ENCODE data around the gene HDHD2. TPM values are rescaled to one million over a fixed set of nuclear protein-coding genes. Genes with fewer than 3 reads are reported as not detected.
A peak's percentile ranks its signal among the peaks of the same experiment; 100 is the strongest.
"Not testable (repeated sequence)": the region's sequence is repeated elsewhere in the genome, so short reads cannot be mapped to it uniquely, and the experiment has no call there.

Gene HDHD2
- 10 to 100 TPM; 27.7 to 28.9 TPM for total RNA-seq

DNA sequence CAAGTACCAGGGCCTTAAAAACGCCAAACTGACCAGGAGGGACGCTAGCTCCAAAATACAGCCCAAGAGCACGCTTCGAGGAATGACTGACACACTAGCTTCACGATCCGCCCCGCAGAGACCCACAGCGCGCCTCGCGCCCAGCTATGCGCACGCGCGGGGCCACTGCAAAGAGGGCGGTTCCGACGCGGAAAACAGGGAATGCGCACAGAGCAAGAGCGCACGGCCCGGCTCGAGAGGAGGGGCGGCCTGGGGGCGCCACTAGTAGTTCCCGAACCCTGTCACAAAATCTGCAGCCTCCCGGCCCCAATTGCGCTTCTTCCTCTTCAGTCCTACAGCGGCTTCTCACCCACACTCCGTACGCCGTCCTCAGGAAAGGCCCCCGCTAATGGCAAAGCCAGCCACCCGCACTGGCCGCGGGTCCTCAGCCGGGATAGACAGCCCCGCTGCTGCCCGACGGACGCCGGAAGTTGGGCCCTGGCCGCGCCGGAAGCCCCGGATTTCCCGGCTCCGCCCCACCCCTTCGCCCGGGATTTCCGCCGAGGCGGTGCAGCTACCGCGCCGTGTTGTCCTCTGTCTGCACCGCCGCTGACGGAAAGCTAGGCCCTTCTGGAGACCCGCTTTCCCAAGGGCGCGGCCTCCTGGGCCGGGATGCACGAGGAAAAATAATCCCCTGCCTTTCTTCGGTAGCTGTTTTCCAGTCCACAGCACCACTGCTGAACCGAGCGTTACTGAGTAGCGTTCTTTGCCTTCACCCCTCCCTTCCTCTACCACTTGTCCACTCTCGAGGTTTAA, at the start of gene HDHD2:
TSS of gene HDHD2 (minus strand) at position 472 of the 795 bp plus-strand sequence. CDS start 14,061 bp downstream, outside the sequence.
- DNase-seq = peak; percentile 88
- POLR2A ChIA-PET = interaction anchor here (0.6 to 1.1 kb wide), 3 partner anchors 30 to 232 kb away, joined by 3 to 4 read pairs (median 3); partner anchors contain the start of genes KATNAL2 and PIAS2
- CTCF ChIA-PET = interaction anchor here (0.6 to 1.8 kb wide), 6 partner anchors 13 to 1002 kb away, joined by 3 to 6 read pairs (median 3); no protein-coding TSS in a partner anchor
- peak within 1 kb of the TSS; percentile 98 for H3K27ac Mint-ChIP-seq
- no peaks in the 10 kb centered on the region for H3K9me3 Mint-ChIP-seq (ENCODE audit: low read depth)
- intact Hi-C loops (cut with DNase I, micrococcal nuclease) = loop anchor here (1.0 to 10.0 kb wide), 7 partner anchors 25 to 978 kb away; partner anchors contain the start of genes IER3IP1 (in 1 of the 2), KATNAL2 (in 1 of the 2), PIAS2 (in 1 of the 2) and SMAD2 (in 1 of the 2)
- peak; percentile 89 for ATAC-seq
- peak within 1 kb of the TSS; percentile 98 for H3K4me3 Mint-ChIP-seq
- no peaks in the 10 kb centered on the region for H3K27me3 Mint-ChIP-seq
- peaks cover 41% of the 10 kb centered on the region for H3K4me1 Mint-ChIP-seq
- H3K36me3 Mint-ChIP-seq (ENCODE audit: low read depth) = peaks cover 17% of the 10 kb centered on the region

DNA sequence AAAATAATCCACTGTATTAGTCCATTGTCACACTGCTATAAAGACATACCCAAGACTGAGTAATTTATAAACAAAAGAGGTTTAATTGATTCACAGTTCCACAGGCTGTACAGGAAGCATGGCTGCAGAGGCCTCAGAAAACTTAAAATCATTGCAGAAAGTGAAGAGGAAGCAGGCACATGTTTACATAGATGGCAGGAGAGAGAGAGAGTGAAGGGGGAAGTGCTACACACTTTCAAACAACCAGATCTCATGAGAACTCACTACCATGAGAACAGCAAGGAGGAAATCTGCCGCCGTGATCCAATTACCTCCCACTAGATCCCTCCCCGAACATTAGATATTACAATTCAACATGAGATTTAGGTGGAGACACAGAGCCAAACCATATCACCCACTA, 45.7 kb upstream of the HDHD2 start:
- intact Hi-C loops (cut with DNase I, micrococcal nuclease); H3K4me1 Mint-ChIP-seq; ATAC-seq; DNase-seq; POLR2A ChIA-PET; H3K4me3 Mint-ChIP-seq; H3K27ac Mint-ChIP-seq; H3K36me3 Mint-ChIP-seq (ENCODE audit: low read depth); H3K9me3 Mint-ChIP-seq (ENCODE audit: low read depth): not testable (repeated sequence)
- H3K27me3 Mint-ChIP-seq = peaks cover 30% of the 10 kb centered on the region
- CTCF ChIA-PET = interaction anchor here (1.5 kb wide), 1 partner anchor 9 kb away, joined by 8 read pairs; no protein-coding TSS in a partner anchor

GRCh38 chr18:47191961-47192360, 41.7 kb upstream of the HDHD2 start:
- Mint-ChIP-seq H3K36me3 (ENCODE audit: low read depth) (no peaks in the 10 kb centered on the region), H3K27ac (no peak overlapping the region), H3K9me3 (ENCODE audit: low read depth) (no peaks in the 10 kb centered on the region), H3K27me3 (peaks cover 27% of the 10 kb centered on the region), H3K4me3 (no peak overlapping the region), H3K4me1 (no peaks in the 10 kb centered on the region)
- peak; percentile 69 for ATAC-seq
- intact Hi-C loops (cut with DNase I, micrococcal nuclease) = no loop called here
- peak; percentile 12 for DNase-seq
- CTCF ChIA-PET = interaction anchor here (1.0 to 3.0 kb wide), 2 partner anchors 12 to 90 kb away, joined by 3 to 12 read pairs; no protein-coding TSS in a partner anchor
- POLR2A ChIA-PET = interaction anchor here (0.6 kb wide), 1 partner anchor 230 kb away, joined by 3 read pairs; no protein-coding TSS in a partner anchor

DNA sequence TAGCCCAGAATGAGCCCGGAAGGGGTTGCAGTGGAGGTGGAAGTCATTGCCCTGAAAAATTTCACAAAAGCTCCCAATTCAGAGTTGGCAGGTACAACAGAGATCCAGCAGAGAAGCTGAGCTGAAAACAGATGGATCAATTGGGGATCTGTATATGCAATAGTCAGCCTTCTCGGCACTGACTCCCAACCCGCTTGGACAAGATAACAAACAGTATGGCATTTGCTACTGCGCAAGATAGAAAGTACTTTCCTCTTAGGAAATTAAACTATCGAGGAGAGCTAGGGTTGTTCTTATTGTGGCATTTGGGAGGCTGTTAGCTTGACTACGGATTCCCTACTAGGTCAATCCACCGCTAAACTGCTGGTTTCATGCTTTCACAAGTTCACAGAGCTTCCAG, 37.4 kb upstream of the HDHD2 start:
- Mint-ChIP-seq H3K9me3 (ENCODE audit: low read depth) (peaks cover 11% of the 10 kb centered on the region), H3K4me3 (no peak overlapping the region), H3K4me1 (no peaks in the 10 kb centered on the region), H3K27ac (no peak overlapping the region), H3K36me3 (ENCODE audit: low read depth) (peaks cover 2% of the 10 kb centered on the region), H3K27me3 (peaks cover 21% of the 10 kb centered on the region)
- DNase-seq (no peak), ATAC-seq (no peak)
- intact Hi-C loops (cut with DNase I, micrococcal nuclease) = no loop called here
- ChIA-PET CTCF (interaction anchor here (0.7 to 1.5 kb wide), 3 partner anchors 14 to 1020 kb away, joined by 3 to 4 read pairs (median 3); no protein-coding TSS in a partner anchor), POLR2A (no interaction called here)

DNA sequence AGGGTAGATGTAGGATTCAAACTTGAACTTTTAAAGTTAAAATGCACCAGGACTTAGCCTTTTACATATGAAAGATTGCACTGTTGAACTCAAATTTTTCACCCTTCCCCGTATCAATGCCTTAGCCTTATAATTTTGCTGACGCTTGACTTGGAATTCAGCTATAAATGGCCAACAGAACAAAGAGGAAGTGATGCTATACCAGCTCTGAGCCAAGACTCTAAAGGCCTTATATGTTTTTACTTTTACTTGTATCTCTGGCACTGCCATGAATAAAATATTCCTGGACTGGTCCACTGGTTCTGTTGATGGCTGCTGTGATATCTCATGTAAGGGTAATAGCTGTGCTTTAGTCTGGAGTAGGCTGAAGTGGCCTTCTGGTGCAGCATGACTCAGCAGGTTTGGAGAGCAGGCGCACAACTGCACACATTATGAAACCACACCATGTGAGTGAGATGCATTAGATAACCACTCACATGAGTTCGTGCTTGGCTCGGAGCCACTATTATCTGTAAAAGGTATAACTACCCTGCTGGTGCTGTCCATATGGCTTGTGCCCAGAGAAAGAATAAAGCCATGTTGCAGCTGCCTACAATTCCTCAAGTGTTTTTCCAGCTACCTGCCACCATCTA, 34.2 kb upstream of the HDHD2 start:
- ATAC-seq = no peak
- Mint-ChIP-seq H3K4me3 (no peak overlapping the region), H3K9me3 (ENCODE audit: low read depth) (peaks cover 11% of the 10 kb centered on the region), H3K36me3 (ENCODE audit: low read depth) (peaks cover 2% of the 10 kb centered on the region), H3K4me1 (no peaks in the 10 kb centered on the region), H3K27ac (no peak overlapping the region), H3K27me3 (peaks cover 12% of the 10 kb centered on the region)
- ChIA-PET POLR2A (no interaction called here), CTCF (interaction anchor here (1.9 kb wide), 1 partner anchor 20 kb away, joined by 5 read pairs; no protein-coding TSS in a partner anchor)
- DNase-seq = peak; percentile 33
- intact Hi-C loops (cut with DNase I, micrococcal nuclease) = no loop called here

GRCh38 chr18:47182156-47182555, 31.9 kb upstream of the HDHD2 start:
- H3K36me3 Mint-ChIP-seq (ENCODE audit: low read depth); DNase-seq; intact Hi-C loops (cut with DNase I, micrococcal nuclease); POLR2A ChIA-PET; H3K4me1 Mint-ChIP-seq; ATAC-seq; CTCF ChIA-PET; H3K4me3 Mint-ChIP-seq; H3K27ac Mint-ChIP-seq: not testable (repeated sequence)
- Mint-ChIP-seq H3K27me3 (peaks cover 10% of the 10 kb centered on the region), H3K9me3 (ENCODE audit: low read depth) (peaks cover 11% of the 10 kb centered on the region)

GRCh38 chr18:47180765-47181164, 30.5 kb upstream of the HDHD2 start:
- peaks cover 5% of the 10 kb centered on the region for H3K27me3 Mint-ChIP-seq
- ChIA-PET POLR2A (no interaction called here), CTCF (no interaction called here)
- intact Hi-C loops (cut with DNase I, micrococcal nuclease) = no loop called here
- no peak overlapping the region for H3K27ac Mint-ChIP-seq
- ATAC-seq = no peak
- DNase-seq = no peak
- no peak overlapping the region for H3K4me3 Mint-ChIP-seq
- peaks cover 8% of the 10 kb centered on the region for H3K9me3 Mint-ChIP-seq (ENCODE audit: low read depth)
- peaks cover 2% of the 10 kb centered on the region for H3K4me1 Mint-ChIP-seq
- H3K36me3 Mint-ChIP-seq (ENCODE audit: low read depth) = peaks cover 2% of the 10 kb centered on the region

DNA sequence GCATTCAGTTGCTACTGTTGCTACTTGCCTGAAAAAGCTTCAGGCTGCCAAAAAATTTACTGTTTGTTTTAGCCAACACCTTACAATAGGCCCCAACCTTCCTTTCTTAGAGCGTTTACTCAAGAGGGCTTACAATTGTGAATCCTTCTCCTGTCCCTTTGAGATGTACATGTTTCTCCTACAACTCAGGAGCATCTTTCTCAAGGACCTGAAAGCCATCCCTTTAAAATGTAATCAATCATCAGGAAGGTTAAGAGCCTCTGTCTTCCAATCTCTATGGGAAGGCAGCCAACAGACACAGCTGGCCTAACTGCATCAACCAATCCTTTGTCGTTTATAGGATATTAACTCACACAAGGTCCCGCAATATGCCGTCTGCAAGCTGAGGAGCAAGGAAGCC, 29.2 kb upstream of the HDHD2 start:
- Mint-ChIP-seq H3K36me3 (ENCODE audit: low read depth) (no peaks in the 10 kb centered on the region), H3K27me3 (peaks cover 4% of the 10 kb centered on the region), H3K27ac (no peak overlapping the region), H3K9me3 (ENCODE audit: low read depth) (peaks cover under 1% of the 10 kb centered on the region), H3K4me1 (peaks cover 2% of the 10 kb centered on the region), H3K4me3 (no peak overlapping the region)
- ChIA-PET POLR2A (no interaction called here), CTCF (no interaction called here)
- ATAC-seq (no peak), DNase-seq (no peak)
- intact Hi-C loops (cut with DNase I, micrococcal nuclease) = no loop called here

- H3K27ac Mint-ChIP-seq = peak within 1 kb of the TSS; percentile 40
- intact Hi-C loops (cut with DNase I, micrococcal nuclease) = loop anchor here (1.0 to 2.0 kb wide), 6 partner anchors 25 to 755 kb away; partner anchors contain the start of genes HDHD2 (in 2 of the 2), KATNAL2 (in 1 of the 2), PIAS2 (in 1 of the 2) and SMAD2 (in 1 of the 2)
- DNase-seq = peak; percentile 93
- H3K9me3 Mint-ChIP-seq (ENCODE audit: low read depth) = no peaks in the 10 kb centered on the region
- ChIA-PET POLR2A (no interaction called here), CTCF (no interaction called here)
- H3K4me1 Mint-ChIP-seq = peaks cover 2% of the 10 kb centered on the region
- H3K36me3 Mint-ChIP-seq (ENCODE audit: low read depth) = peaks cover 5% of the 10 kb centered on the region
- H3K4me3 Mint-ChIP-seq = no peak within 1 kb of the TSS
- ATAC-seq = peak; percentile 92
- no peaks in the 10 kb centered on the region for H3K27me3 Mint-ChIP-seq
These were observed 25.7 kb upstream of the HDHD2 start, which contains the start of gene IER3IP1 for GRCh38 chr18:47175898-47176575. IER3IP1 (minus strand) TSS chr18:47176364; CDS start chr18:47176277, 87 bp downstream.

GRCh38 chr18:47175283-47175897, 25.1 kb upstream of the HDHD2 start:
- Mint-ChIP-seq H3K4me3 (no peak overlapping the region), H3K27ac (no peak overlapping the region), H3K4me1 (peaks cover 2% of the 10 kb centered on the region), H3K36me3 (ENCODE audit: low read depth) (peaks cover 5% of the 10 kb centered on the region), H3K27me3 (no peaks in the 10 kb centered on the region), H3K9me3 (ENCODE audit: low read depth) (no peaks in the 10 kb centered on the region)
- ATAC-seq = peak; percentile 2
- intact Hi-C loops (cut with DNase I, micrococcal nuclease) = loop anchor here (1.0 to 2.0 kb wide), 3 partner anchors 25 to 59 kb away; partner anchors contain the start of gene HDHD2 (in 1 of the 2)
- DNase-seq = no peak
- POLR2A ChIA-PET = no interaction called here
- CTCF ChIA-PET = interaction anchor here (1.5 kb wide), 1 partner anchor 13 kb away, joined by 4 read pairs; no protein-coding TSS in a partner anchor
